H9 (cell line): Measurements from ENCODE around the gene ADAMTS15. TPM values are rescaled to one million over a fixed set of nuclear protein-coding genes. Genes with fewer than 3 reads are reported as not detected.
A peak's percentile ranks its signal among the peaks of the same experiment; 100 is the strongest.

Source experiments
- DNase-seq: peaks from one replicate; pipeline ENCODE4 v3.0.0-alpha.2; 2017
- H2AFZ ChIP-seq: one replicate; pipeline ENCODE4 v1.6.1; 2013; ENCODE audit warnings: mild to moderate bottlenecking, low read length, control low read depth, moderate library complexity
- H2AK5ac ChIP-seq: 2 replicates; pipeline ENCODE4 v1.6.1; 2013; ENCODE audit warnings: low read length, control low read depth, mixed read lengths; ENCODE audit not compliant: insufficient read length
- H2BK120ac ChIP-seq: one replicate; pipeline ENCODE4 v1.6.1; 2013; ENCODE audit warnings: low read depth, mild to moderate bottlenecking, low read length, control low read depth, inconsistent platforms; ENCODE audit not compliant: poor library complexity, severe bottlenecking
- H2BK12ac ChIP-seq: 2 replicates; pipeline ENCODE4 v1.6.1; 2013; ENCODE audit warnings: low read length, control low read depth, mixed read lengths, low read depth; ENCODE audit not compliant: insufficient read length
- H2BK15ac ChIP-seq: 2 replicates; pipeline ENCODE4 v1.6.1; 2013; ENCODE audit warnings: low read depth, low read length, control low read depth
- H2BK20ac ChIP-seq: one replicate; pipeline ENCODE4 v1.6.1; 2013; ENCODE audit warnings: low read depth, mild to moderate bottlenecking, low read length, control low read depth, inconsistent platforms; ENCODE audit not compliant: poor library complexity, severe bottlenecking
- H2BK5ac ChIP-seq: 2 replicates; pipeline ENCODE4 v1.6.1; 2013; ENCODE audit warnings: low read length, control low read depth, mixed read lengths; ENCODE audit not compliant: insufficient read length
- H3K14ac ChIP-seq: 2 replicates; pipeline ENCODE4 v1.6.1; 2013; ENCODE audit warnings: low read length, control low read depth; ENCODE audit not compliant: insufficient read depth
- H3K18ac ChIP-seq: 2 replicates; pipeline ENCODE4 v1.6.1; 2013; ENCODE audit warnings: low read depth, mild to moderate bottlenecking, mixed read lengths, low read length, control low read depth; ENCODE audit not compliant: insufficient read length
- H3K23ac ChIP-seq: 2 replicates; pipeline ENCODE4 v1.6.1; 2013; ENCODE audit warnings: low read length, control low read depth, mixed read lengths, low read depth; ENCODE audit not compliant: insufficient read length
- H3K23me2 ChIP-seq: 2 replicates; pipeline ENCODE4 v1.6.1; 2013; ENCODE audit warnings: low read depth, mild to moderate bottlenecking, mixed read lengths, low read length, control low read depth; ENCODE audit not compliant: insufficient read length, poor library complexity, severe bottlenecking
- H3K27ac ChIP-seq: 2 replicates; pipeline ENCODE4 v1.5.1; 2013; ENCODE audit warnings: low read length, control low read depth, mixed read lengths, low read depth; ENCODE audit not compliant: insufficient read length
- H3K27me3 ChIP-seq: 2 replicates; pipeline ENCODE4 v1.6.1; 2013; ENCODE audit warnings: low read length, control low read depth, inconsistent platforms; ENCODE audit not compliant: insufficient read depth
- H3K4ac ChIP-seq: 2 replicates; pipeline ENCODE4 v1.6.1; 2013; ENCODE audit warnings: low read depth, mild to moderate bottlenecking, control low read depth, inconsistent platforms, low read length, moderate library complexity
- H3K4me1 ChIP-seq: 2 replicates; pipeline ENCODE4 v1.6.1; 2013; ENCODE audit warnings: low read length, control low read depth, inconsistent platforms; ENCODE audit not compliant: insufficient read depth
- H3K4me2 ChIP-seq: 2 replicates; pipeline ENCODE4 v1.6.1; 2013; ENCODE audit warnings: low read length, control low read depth, mixed read lengths; ENCODE audit not compliant: insufficient read length, insufficient read depth
- H3K56ac ChIP-seq: 2 replicates; pipeline ENCODE4 v1.6.1; 2013; ENCODE audit warnings: low read depth, mild to moderate bottlenecking, mixed read lengths, low read length, control low read depth; ENCODE audit not compliant: insufficient read length
- H3K79me1 ChIP-seq: 2 replicates; pipeline ENCODE4 v1.6.1; 2013; ENCODE audit warnings: low read depth, mild to moderate bottlenecking, moderate library complexity, low read length, control low read depth, inconsistent platforms; ENCODE audit not compliant: insufficient read depth, poor library complexity, severe bottlenecking
- H3K79me2 ChIP-seq: 2 replicates; pipeline ENCODE4 v1.6.1; 2013; ENCODE audit warnings: low read length, control low read depth, inconsistent platforms; ENCODE audit not compliant: insufficient read depth
- H3K9ac ChIP-seq: 2 replicates; pipeline ENCODE4 v1.6.1; 2013; ENCODE audit warnings: low read length, control low read depth, mixed read lengths; ENCODE audit not compliant: insufficient read length; ENCODE audit errors: extremely low read depth
- H3K9me3 ChIP-seq: one replicate; pipeline ENCODE4 v1.6.1; 2013; ENCODE audit warnings: low read depth, low read length, inconsistent platforms; ENCODE audit not compliant: control insufficient read depth
- H3T11ph ChIP-seq: one replicate; pipeline ENCODE4 v1.6.1; 2013; ENCODE audit warnings: mild to moderate bottlenecking, low read length, control low read depth, inconsistent platforms
- H4K20me1 ChIP-seq: one replicate; pipeline ENCODE4 v1.6.1; 2013; ENCODE audit not compliant: control insufficient read depth, insufficient read length, insufficient read depth
- H4K5ac ChIP-seq: 2 replicates; pipeline ENCODE4 v1.6.1; 2013; ENCODE audit warnings: low read depth, mild to moderate bottlenecking, mixed read lengths, low read length, control low read depth; ENCODE audit not compliant: insufficient read length
- H4K8ac ChIP-seq: replicated peaks from 2 replicates; pipeline ENCODE4 v1.6.1; 2013; ENCODE audit warnings: low read length, control low read depth, mixed read lengths, low read depth; ENCODE audit not compliant: insufficient read length
- H4K91ac ChIP-seq: 2 replicates; pipeline ENCODE4 v1.6.1; 2013; ENCODE audit warnings: low read depth, mild to moderate bottlenecking, moderate library complexity, mixed read lengths, low read length, control low read depth; ENCODE audit not compliant: insufficient read length
- H3K27ac Mint-ChIP-seq, 3 experiments: 2 replicates in 2 of 3; 3 replicates in 1 of 3; pipeline ENCODE4 v1.8.0; 2020 to 2021; ENCODE audit warnings: mixed read lengths in 3 of 3, mild to moderate bottlenecking in 1 of 3, moderate library complexity in 1 of 3
- H3K27me3 Mint-ChIP-seq: 2 replicates; pipeline ENCODE4 v1.8.0; 2021; ENCODE audit warnings: low read depth, mild to moderate bottlenecking, moderate library complexity, mixed read lengths
- H3K36me3 Mint-ChIP-seq, 3 experiments: 2 replicates in 2 of 3; 3 replicates in 1 of 3; pipeline ENCODE4 v1.8.0; 2020 to 2021; ENCODE audit warnings: low read depth in 3 of 3, mixed read lengths in 3 of 3; ENCODE audit not compliant: insufficient read depth in 1 of 3
- H3K4me1 Mint-ChIP-seq, 2 experiments: 2 replicates each; pipeline ENCODE4 v1.8.0; 2020; ENCODE audit warnings: mixed read lengths in 2 of 2
- H3K4me3 Mint-ChIP-seq, 2 experiments: 2 replicates in 1 of 2; 3 replicates in 1 of 2; pipeline ENCODE4 v1.8.0; 2020 to 2021; ENCODE audit warnings: mild to moderate bottlenecking in 2 of 2, mixed read lengths in 2 of 2, moderate library complexity in 1 of 2
- H3K9me3 Mint-ChIP-seq, 2 experiments: 2 replicates in 1 of 2; 3 replicates in 1 of 2; pipeline ENCODE4 v1.8.0; 2020; ENCODE audit warnings: mild to moderate bottlenecking in 2 of 2, mixed read lengths in 2 of 2, moderate library complexity in 1 of 2
- CTCF ChIP-seq: fragments of 200-600 bp; sonication (generic); conservative IDR thresholded peaks from 3 replicates; pipeline ENCODE4 v1.8.0; 2021; ENCODE audit warnings: antibody characterized with exemption, mild to moderate bottlenecking
- WGBS: extraction: QIAGEN DNeasy Blood & Tissue Kit; methylation state at CpG from one replicate; pipeline ENCODE4 v1.1.7; 2013; ENCODE audit warnings: missing lambda C conversion rate, low lambda C conversion rate, mixed read lengths; ENCODE audit not compliant: insufficient read length; ENCODE audit errors: extremely low coverage; 5-methylcytosine and 5-hydroxymethylcytosine counted together
- total RNA-seq: library from RNA; stranded (reverse); gene quantifications from 2 replicates; pipeline ENCODE4 v1.2.1, GENCODE V29; 2021

Gene ADAMTS15
- total RNA-seq, 1 experiment from 2014 or later = 1.3 TPM

DNA sequence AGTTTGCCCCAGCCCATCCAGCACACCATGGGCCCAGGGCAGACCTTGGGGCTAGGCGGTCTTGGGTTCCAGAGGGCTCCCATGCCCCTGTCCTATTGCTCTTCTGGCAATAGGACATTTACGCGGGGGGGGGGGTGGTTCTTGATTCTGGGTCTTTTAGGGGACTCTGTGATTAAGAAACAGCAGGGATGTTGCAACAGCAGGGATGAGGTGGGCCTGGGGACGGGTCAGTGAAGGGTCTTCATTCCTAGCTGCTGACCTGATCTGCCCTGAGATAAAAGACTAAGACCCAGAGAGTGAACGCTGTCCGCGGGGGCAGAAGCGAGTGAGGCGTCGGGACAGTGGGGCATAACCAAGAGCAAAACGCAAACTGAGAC lies 418 bp upstream of the ADAMTS15 start:
- DNase-seq = no peak
- Histone ChIP-seq H4K8ac (no peak overlapping the region), H3K27me3 (peaks cover 18% of the 10 kb centered on the region; the same call in 1 of the 2 replicates), H3K18ac (no peak overlapping the region), H3K23me2 (peaks cover 20% of the 10 kb centered on the region), H2BK120ac (no peak overlapping the region), H3K23ac (no peak overlapping the region), H3K9me3 (no peaks in the 10 kb centered on the region), H3K79me1 (no peaks in the 10 kb centered on the region), H3T11ph (no peak overlapping the region), H2BK12ac (no peak overlapping the region), H4K20me1 (no peaks in the 10 kb centered on the region), H2BK5ac (no peak overlapping the region), H2AK5ac (no peak overlapping the region), H4K91ac (no peak overlapping the region), H2BK20ac (no peak overlapping the region), H3K4me1 (no peaks in the 10 kb centered on the region), H3K9ac (no peak overlapping the region), H4K5ac (no peak overlapping the region), H3K14ac (no peak overlapping the region), H3K4me2 (peak overlapping the region; percentile 87), H2BK15ac (no peak overlapping the region), H3K27ac (no peak overlapping the region), H2AFZ (no peak overlapping the region), H3K56ac (no peak overlapping the region), H3K4ac (no peak overlapping the region), H3K79me2 (no peaks in the 10 kb centered on the region)
- H3K9me3 Mint-ChIP-seq = peaks cover 2 to 4% of the 10 kb centered on the region in 2 experiments; a peak in 4 of 5 replicates
- TF ChIP-seq CTCF = no peak
- peaks cover 89% of the 10 kb centered on the region for H3K27me3 Mint-ChIP-seq
- H3K27ac Mint-ChIP-seq = no peak overlapping the region
- no CpG with 5 or more reads among the region's 11 CpGs for WGBS
- H3K4me1 Mint-ChIP-seq = peaks cover 8 to 11% of the 10 kb centered on the region in 2 experiments
- H3K36me3 Mint-ChIP-seq = no peaks in the 10 kb centered on the region
- peak overlapping the region; percentile 61 to 87 for H3K4me3 Mint-ChIP-seq
